Measurements from ENCODE around the gene SHROOM4. TPM values are rescaled to one million over a fixed set of nuclear protein-coding genes. Genes with fewer than 3 reads are reported as not detected.

Gene SHROOM4
- total RNA-seq, 1 experiment from 2014 or later = 2.1 TPM

- no peak overlapping the region for H3K27ac Mint-ChIP-seq
- no peaks in the 10 kb centered on the region for H3K9me3 ChIP-seq (ENCODE audit: control insufficient read depth, low read depth, low read length)
- H3K4me3 Mint-ChIP-seq = no peak overlapping the region
Observed at GRCh38 chrX:50707405-50707804, 106.6 kb downstream of the SHROOM4 start.

More at GRCh38 chrX:50707405-50707804, 106.6 kb downstream of the SHROOM4 start:
- no peaks in the 10 kb centered on the region for H3K79me2 ChIP-seq (ENCODE audit: insufficient read depth, low read length)
- H3K18ac ChIP-seq (ENCODE audit: insufficient read length, low read depth, low read length) = no peak overlapping the region
- Mint-ChIP-seq H3K4me1 (peaks cover 31 to 33% of the 10 kb centered on the region in 2 experiments), H3K36me3 (ENCODE audit: insufficient read depth in 1 of 3, low read depth in 3 of 3) (peaks cover 0 to 4% (median 2%) of the 10 kb centered on the region in 3 experiments; a peak in 6 of 7 replicates), H3K27me3 (ENCODE audit: low read depth) (peaks cover 3% of the 10 kb centered on the region; the same call in 1 of the 2 replicates), H3K9me3 (peaks cover 44 to 63% of the 10 kb centered on the region in 2 experiments)
- no peaks in the 10 kb centered on the region for H3K23me2 ChIP-seq (ENCODE audit: insufficient read length, low read depth, low read length, poor library complexity, severe bottlenecking)
- H2AFZ ChIP-seq (ENCODE audit: low read length) = no peak overlapping the region
- no peak overlapping the region for H2BK120ac ChIP-seq (ENCODE audit: low read depth, low read length, poor library complexity, severe bottlenecking)
- H3K56ac ChIP-seq (ENCODE audit: insufficient read length, low read depth, low read length) = no peak overlapping the region
- no peak overlapping the region for H3K4me2 ChIP-seq (ENCODE audit: insufficient read depth, insufficient read length, low read length)
- H3K23ac ChIP-seq (ENCODE audit: insufficient read length, low read depth, low read length) = no peak overlapping the region
- H3K27me3 ChIP-seq (ENCODE audit: insufficient read depth, low read length) = no peaks in the 10 kb centered on the region
- no peak overlapping the region for H2AK5ac ChIP-seq (ENCODE audit: insufficient read length, low read length)
- WGBS (ENCODE audit: extremely low coverage, insufficient read length, low lambda C conversion rate) = no CpG with 5 or more reads among the region's 2 CpGs
- H3K79me1 ChIP-seq (ENCODE audit: insufficient read depth, low read depth, low read length, poor library complexity, severe bottlenecking) = no peaks in the 10 kb centered on the region
- H3K9ac ChIP-seq (ENCODE audit: extremely low read depth, insufficient read length, low read length) = no peak overlapping the region
- H3K4ac ChIP-seq (ENCODE audit: low read depth, low read length) = no peak overlapping the region
- TF ChIP-seq CTCF (conservative IDR thresholded peaks at IDR 0.05) = no peak
- no peak overlapping the region for H3K14ac ChIP-seq (ENCODE audit: insufficient read depth, low read length)
- no peak overlapping the region for H4K5ac ChIP-seq (ENCODE audit: insufficient read length, low read depth, low read length)
- no peak overlapping the region for H4K91ac ChIP-seq (ENCODE audit: insufficient read length, low read depth, low read length)
- H2BK20ac ChIP-seq (ENCODE audit: low read depth, low read length, poor library complexity, severe bottlenecking) = no peak overlapping the region
- H3K4me1 ChIP-seq (ENCODE audit: insufficient read depth, low read length) = peaks cover 6% of the 10 kb centered on the region
- no peaks in the 10 kb centered on the region for H4K20me1 ChIP-seq (ENCODE audit: control insufficient read depth, insufficient read depth, insufficient read length)
- H2BK15ac ChIP-seq (ENCODE audit: low read depth, low read length) = no peak overlapping the region
- DNase-seq = no peak
- H2BK12ac ChIP-seq (ENCODE audit: insufficient read length, low read depth, low read length) = no peak overlapping the region
- H4K8ac ChIP-seq (replicated peaks; ENCODE audit: insufficient read length, low read depth, low read length) = no peak overlapping the region
- no peak overlapping the region for H3T11ph ChIP-seq (ENCODE audit: low read length)
- H2BK5ac ChIP-seq (ENCODE audit: insufficient read length, low read length) = no peak overlapping the region
- no peak overlapping the region for H3K27ac ChIP-seq (ENCODE audit: insufficient read length, low read depth, low read length)
